Activated T-cell treated with anti-CD3 and anti-CD28 coated beads, Interleukin-2, amount 50 U/mL, for 1 hour (primary cell): ENCODE results near the gene SYT11.
A peak's percentile ranks its signal among the peaks of the same experiment; 100 is the strongest.

ENCODE experiments used
- DNase-seq: peaks from one replicate; pipeline ENCODE4 v3.0.0-alpha.2; 2020

Gene SYT11

DNA sequence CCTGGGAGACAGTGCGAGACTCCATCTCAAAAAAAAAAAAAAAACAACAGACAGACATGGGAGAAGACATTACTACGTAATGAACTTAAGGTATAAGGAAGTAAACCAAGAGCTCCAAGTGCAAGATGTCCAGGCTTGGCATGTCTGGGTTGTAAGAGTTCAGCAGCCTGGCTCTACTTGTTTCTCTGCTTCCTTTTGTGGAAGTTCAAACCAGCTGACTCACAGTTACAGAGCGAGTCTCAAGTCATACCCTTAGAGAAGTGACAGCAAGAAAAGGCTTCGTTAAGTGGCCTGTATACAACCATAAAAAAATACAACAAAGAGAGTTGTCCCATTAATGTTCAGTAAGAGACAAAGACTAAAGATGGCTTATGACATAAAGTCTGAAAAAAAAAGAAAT is 50.5 kb downstream of the SYT11 start:
- DNase-seq = no peak

DNA sequence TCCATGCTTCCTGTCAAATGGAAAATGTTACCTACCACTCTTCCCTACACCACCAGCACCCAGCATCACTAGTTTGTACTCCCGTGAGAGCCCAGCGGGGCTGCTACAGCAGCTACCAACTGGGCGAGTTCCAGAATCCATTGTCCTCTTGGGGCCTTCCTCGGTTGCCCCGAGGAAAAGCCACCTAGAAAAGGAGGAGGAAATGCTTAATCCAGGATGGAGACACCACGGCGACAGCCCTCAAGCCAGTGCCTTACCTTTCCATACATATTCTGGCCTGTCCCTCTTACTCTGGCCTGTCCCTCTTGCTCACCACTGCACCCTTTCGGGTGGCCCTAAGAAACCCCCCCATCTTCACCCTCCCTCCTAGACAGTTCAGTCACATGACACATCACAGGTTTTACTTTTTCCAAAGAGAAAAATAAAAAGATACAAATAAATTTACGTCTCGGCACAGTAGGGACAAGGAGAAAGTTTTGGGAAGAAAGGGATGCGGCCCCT is 51.3 kb downstream of the SYT11 start:
- DNase-seq = peak; percentile 34

DNA sequence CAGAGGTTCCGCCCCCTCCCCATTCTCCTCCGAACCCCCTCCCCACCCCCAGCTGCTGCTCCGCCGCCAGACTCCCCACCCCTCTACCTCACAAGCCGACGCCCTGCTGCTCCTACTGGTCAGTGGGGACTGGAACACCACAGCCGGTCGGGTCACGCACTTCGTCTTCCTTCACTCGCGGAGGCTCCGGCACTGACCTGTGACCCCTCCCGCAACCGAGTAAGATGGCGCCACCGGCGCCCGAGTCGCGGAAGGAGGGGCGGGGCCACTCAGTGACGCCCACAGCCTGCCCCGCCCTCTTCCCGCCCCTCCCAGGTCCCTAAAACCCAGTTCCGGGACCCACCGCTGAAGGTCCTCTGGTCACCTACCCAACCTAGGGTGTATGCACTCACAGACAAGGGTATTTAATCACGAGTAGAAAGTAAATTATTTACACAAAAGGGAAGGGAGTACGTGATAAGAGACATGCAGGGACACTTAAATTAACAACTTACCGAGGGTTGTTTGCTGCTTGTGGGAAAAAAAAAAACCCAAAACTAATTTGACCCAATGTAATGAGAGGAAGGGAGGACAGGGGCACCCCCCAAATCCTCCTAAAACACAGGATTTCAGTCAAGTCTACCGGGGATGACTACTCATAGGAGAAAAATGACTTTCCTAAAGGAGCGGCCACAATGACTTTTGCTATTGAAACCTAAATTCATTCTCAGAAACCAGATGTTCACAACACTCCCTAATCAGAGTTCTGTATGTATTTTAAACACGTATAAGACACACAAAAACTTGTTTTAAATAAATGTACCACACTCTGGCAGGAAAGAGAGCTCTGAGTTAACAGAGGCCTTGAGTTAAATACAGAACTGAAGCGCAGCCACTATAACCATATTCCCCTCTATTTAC is 52.0 kb downstream of the SYT11 start, which contains the start of gene RIT1:
RIT1 (minus strand) TSS at position 194 of the 900 bp plus-strand sequence. CDS start 588 bp downstream, outside the sequence.
- peak; percentile 87 for DNase-seq

DNA sequence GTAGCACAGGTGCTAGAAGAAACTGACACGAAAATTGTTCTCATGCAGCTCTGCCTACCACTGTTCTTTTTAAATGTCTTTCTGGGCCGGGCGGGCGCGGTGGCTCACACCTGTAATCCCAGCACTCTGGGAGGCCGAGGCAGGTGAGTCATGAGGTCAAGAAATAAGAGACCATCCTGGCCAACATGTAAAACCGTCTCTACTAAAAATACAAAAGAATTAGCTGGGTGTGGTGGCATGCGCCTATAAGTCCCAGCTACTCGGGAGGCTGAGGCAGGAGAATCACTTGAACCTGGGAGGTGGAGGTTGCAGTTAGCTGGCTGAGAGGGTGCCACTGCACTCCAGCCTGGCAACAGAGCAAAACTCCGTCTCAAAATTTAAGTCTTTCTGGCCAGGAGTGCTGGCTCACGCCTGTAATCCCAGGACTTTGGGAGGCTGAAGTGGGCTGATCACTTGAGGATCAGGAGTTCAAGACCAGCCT is 52.7 kb downstream of the SYT11 start:
- no peak for DNase-seq

DNA sequence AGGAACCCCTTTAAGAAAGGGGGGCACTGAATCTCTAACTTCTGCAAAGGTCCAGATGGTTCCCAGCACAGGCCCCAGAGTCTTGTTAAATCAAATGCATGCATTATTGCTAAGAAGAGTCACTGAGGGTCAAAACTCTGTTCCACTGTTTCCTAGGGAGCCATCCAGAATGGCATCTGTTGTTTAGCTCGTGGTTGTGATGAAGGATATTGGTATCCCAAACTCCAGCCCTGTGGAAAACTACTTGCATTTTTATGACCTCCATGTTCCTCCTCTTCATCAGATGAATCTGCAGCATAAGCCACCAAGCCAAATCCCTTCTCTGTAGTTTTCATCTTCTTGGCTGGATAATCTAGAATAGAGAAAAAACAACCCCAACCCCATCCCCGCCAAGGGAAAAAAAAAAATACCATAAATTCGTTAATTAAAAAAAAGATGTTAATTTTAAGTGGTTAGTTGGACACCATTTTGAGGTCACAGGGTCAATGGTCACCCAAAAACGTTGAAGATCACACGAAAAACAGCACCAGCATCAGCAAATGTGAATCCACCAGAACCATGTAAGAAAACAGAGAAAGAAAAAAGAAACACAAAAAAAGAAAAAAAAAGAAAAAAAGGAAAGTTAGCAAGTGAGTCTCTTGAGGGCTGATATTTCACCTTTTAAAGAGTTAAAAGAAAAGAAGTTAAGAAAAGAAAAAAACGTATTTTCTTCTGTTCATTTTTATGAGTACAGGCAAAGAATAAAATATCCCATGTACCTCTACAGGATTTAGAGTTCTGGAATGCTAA is 54.8 kb downstream of the SYT11 start:
- no peak for DNase-seq

DNA sequence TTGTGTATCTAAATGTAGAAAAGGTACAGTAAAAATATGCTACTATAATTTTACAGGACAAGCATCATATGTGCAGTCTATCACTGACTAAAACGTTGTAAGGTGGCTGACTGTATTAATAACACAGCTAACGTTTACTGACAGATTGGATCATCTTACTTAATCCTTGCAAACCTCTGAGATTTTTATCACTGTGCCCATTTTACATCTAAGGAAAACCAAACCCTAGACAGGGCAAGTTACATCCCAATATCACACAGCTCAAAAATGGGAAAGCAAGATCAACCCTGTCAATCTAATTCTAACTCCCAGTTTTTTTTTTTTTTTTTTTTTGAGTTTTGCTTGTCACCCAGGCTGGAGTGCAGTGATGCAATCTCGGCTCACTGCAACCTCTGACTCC is 59.3 kb downstream of the SYT11 start:
- no peak for DNase-seq

DNA sequence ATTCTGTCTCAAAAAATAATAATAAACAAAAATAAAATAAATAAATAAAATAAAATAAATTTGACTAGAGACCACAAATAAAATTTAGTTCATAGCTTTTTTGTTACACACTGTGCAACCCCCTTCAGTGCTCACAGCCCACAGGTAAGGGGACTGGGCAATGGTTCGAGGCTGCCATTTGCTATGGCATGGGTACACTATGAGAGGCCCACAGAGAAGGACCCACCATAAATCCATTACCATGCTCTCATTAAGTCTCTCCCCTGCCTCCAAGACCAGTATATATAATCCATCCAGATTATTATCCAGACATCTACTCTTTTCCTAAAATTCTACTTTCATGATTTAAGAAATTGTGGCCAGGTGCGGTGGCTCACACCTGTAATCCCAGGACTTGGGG is 60.4 kb downstream of the SYT11 start:
- no peak for DNase-seq

DNA sequence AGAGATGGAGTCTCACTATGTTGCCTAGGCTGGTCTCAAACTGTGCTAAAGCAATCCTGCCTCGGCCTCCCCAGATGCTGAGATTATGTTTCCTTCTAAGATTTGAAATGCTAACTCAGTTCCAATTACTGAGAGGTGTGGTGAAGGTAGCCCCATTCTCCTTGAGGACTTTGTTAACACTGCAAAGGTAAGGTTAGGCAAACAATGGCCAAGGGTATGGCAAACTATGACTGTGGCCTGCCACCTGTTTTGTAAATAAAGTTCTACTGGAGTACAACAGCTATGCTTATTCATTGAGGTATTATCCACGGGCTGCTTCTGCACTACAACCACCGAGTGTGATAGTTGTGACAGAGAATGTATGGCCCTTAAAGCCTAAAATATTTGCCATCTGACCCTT is 61.4 kb downstream of the SYT11 start:
- no peak for DNase-seq

DNA sequence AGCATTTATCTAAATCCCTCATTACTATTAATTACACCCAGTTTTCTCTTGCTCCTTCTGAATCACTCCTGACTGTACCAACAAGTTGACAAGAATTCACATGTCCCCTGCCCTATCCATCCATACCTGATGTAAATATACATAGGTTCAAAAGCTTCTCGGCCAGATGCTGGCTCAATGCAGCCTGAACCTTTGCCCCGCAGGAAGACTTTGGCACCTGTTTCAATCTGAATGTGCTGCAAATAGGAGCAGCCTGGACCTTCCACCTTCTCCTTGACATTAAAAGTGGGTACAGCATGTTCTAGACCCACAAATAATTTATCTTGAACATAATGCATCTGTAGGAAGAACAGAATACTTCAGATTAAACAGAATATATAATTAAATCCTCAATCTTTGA is 66.1 kb downstream of the SYT11 start:
- DNase-seq = peak; percentile 3

DNA sequence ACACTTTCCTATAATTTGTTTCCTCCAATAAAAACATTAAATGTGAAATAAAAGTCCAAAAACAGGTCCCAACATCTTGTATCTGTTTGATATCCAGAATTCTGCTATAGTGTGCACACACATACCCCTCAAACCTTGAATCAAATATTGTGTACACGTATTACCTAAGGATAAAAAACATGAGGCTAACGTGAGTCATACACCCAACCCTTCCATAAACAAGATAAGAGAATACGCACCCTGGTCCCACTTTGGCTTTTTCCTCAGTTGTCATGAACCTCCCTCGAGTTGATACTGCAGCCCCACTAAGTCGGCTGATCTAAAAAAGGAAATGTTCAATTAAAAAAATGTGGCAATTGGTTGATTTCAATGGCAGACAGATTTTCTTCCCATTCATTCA is 69.7 kb downstream of the SYT11 start:
- DNase-seq = no peak

DNA sequence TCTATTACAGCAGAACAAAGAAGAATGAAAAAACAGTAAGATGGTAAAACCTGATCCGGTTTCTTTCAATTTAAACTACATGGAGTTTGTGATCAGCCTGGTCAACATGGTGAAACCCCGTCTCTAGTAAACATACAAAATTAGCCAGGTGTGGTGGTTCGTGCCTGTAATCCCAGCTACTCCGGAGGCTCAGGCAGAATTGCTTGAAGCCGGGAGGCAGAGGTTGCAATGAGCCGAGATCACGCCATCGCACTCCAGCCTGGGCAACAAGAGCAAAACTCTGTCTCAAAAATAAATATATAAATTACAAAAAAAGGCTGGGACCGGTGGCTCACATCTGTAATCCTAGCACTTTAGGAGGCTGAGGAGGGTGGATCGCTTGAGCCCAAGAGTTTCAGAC is 71.4 kb downstream of the SYT11 start:
- DNase-seq = peak; percentile 12

DNA sequence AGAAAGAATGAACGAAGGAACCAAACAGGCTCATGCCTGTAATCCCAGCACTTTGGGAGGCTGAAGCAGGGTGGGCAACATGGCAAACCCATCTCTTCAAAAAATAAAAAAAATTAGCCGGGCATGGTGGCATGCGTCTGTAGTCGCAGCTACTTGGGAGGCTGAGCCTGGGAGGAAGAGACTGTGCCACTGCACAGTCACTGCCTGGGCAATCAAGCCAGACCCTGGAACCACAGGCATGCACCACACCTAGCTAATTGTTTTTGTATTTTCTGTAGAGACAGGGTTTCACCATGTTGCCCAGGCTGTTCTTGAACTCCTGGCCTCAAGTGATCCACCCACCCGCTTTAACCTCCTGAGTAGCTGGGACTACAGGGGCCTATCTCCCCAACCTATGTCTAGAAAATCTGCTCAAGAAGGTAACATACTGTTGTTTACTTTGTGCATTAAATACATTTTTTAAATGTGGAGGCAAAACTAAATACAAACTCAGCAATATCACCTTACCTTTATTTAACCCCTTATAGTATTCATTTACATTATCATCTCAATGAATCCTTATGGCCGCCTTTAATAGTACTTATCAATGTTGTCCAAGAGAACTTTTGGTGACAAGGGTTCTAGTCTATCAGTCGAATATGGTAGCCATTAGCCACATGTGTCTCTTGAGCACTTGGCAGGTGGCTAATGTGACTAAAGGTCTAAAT is 72.1 kb downstream of the SYT11 start:
- peak; percentile 11 for DNase-seq

DNA sequence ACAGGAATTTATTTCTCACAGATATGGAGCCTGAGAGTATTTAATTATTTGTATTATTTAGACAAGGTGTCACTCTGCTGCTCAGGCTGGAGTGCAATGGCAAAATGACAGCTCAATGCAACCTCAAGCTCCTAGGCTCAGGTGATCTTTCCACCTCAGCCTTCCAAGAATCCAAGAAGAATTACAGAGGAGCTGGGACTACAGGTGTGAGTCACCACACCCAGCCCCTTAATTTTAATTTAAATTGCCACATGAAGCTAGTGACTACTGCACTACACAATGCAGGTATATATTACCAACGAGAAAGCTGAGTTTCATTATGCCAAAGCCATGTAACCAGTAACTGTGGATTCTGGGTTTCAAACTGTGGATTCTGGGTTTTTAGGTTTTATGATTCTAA is 72.7 kb downstream of the SYT11 start:
- DNase-seq = no peak

DNA sequence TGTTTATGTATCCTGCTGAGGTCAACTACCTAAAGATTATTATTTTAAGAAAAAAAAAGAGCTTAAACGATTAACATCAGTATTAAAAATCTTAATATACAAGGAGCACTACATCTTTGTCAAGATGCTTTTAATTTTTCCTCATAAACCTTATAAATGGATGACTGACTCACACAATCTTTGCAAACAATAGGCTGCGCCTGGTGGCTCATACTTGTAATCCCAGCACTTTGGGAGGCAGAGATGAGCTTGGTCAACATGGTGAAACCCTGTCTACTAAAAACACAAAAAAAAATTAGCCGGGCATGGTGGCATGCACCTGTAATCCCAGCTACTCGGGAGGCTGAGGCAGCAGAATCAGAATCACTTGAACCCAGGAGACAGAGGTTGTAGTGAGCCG is 73.1 kb downstream of the SYT11 start:
- no peak for DNase-seq

DNA sequence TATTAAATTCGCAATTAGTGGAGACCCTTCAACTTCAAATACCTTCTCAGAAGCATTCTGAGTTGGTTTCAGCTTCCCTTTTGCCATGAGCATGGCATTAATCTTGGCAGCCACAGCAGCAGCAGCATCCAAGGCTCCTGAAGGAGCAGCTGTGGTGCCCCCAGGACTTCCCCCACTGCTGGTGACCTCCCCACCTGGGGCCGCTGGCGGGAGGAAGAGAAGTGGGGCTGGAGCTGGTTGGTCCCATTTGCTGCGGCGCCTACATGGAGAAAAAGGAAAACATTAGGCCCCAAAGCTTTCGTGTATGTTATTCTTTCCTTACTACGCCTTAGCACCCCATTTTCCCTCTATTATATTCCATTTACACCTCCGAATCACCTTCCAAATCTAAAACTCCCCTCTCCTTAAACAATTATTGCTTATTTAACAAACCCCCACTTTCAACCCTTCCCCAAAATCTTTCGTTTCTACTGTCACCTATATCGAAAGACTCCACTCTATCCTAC is 74.3 kb downstream of the SYT11 start:
- no peak for DNase-seq

DNA sequence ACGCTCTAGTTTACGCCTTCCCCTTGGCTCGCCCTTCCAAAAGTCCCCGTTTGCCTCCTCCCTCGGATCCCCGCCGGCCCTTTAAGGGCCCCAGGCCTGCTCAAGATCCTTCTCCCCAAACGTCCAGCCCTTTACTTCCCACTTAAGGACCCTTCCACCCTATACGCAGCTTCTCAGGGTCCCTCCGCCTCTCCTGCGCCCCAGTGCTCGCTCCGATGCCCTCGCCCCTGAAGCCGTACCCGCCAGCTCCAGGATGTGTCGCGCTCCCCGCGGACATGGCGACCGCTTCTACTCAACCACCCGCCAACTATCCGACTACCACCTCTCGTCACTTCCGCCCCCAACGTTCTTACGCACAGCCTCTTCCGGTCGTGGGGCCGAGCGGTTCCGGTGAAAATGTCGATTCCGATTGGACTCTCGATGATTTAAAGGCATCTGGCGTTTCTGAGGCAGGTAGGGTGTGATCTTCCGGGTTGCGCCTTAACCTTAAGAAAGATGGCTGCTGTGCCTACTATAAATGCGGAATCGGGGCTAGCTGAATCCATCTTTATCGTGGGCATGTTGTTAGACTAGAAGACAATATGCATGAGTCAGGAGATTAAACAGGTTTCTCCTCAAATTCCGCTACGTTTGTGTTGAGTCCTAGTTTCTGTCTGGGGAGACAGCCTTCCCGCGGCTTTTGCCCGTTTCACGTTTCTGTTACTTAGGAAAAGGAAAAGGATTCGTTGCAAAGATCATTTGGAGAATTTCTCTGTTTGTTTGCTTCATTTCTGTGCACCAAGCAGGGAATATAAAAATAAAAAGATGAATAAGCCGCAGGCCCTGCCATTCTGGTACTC is 74.9 kb downstream of the SYT11 start, which contains the start of gene KHDC4:
KHDC4 (minus strand) TSS at position 317 of the 839 bp plus-strand sequence; CDS start at position 277, 40 bp downstream.
- DNase-seq = peak; percentile 87
